Activated T-cell treated with anti-CD3 and anti-CD28 coated beads, Interleukin-2, amount 50 U/mL, for 48 hours (primary cell): ENCODE measurements around the gene MYBPC2.
"Not testable (repeated sequence)": the region's sequence is repeated elsewhere in the genome, so short reads cannot be mapped to it uniquely, and the experiment has no call there.

Experiments used
- DNase-seq, 2 experiments: peaks; one replicate each; pipeline ENCODE4 v3.0.0-alpha.2; 2020

Gene MYBPC2

GRCh38 chr19:50432221-50433028, at the start of gene MYBPC2:
Gene MYBPC2 (plus strand): TSS chr19:50432892. CDS start chr19:50432954, 62 bp downstream.
- no peak for DNase-seq

- no peak for DNase-seq
Measured at GRCh38 chr19:50383001-50383851, 49.5 kb upstream of the MYBPC2 start.

- peak; percentile 99 for DNase-seq
Measured at GRCh38 chr19:50383852-50384684, 48.6 kb upstream of the MYBPC2 start, which contains the start of gene POLD1. Gene POLD1 (plus strand): TSS chr19:50384347. CDS start chr19:50398852, 14,505 bp downstream.

DNA sequence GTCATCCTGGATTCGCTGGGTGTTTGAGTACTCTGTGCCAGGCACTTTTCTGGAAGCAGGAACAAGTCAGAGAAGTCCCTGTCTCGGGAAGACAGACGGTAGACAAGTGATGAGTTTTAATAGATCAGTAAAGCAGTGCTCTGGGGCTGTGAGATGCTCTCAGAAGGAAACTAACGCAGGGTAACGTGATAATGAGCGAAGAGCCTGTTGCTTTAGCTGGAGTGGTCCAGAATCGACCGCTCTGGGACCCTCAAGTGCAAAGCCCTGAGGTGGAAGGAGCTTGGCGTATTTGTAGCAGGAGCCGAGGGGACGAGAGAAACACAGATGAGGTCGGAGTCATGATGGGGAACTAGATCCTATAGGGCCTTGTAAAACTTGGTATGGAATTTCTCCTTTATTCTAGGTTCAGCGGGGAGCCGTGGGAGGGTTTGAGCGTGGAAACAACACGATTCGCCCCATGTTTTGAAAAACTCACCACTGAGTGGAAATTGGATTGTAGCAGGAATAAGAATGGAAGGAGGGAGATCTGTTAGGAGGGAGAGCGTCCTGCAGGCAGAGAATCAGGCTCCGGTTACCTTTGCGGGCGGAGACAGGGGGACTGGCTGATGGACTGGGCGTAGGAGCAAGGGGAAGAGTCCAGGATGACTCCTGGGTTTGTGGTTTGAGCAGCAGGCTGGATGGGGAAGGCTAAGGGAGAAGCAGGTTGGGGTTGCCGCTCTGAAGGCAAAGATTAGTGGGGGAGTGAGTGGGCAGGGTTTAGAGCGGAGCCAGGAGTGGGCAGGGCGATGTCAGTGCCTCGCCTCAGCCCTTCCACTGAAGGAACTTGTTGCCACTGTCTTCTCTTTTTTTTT, 47.8 kb upstream of the MYBPC2 start:
- no peak for DNase-seq

DNA sequence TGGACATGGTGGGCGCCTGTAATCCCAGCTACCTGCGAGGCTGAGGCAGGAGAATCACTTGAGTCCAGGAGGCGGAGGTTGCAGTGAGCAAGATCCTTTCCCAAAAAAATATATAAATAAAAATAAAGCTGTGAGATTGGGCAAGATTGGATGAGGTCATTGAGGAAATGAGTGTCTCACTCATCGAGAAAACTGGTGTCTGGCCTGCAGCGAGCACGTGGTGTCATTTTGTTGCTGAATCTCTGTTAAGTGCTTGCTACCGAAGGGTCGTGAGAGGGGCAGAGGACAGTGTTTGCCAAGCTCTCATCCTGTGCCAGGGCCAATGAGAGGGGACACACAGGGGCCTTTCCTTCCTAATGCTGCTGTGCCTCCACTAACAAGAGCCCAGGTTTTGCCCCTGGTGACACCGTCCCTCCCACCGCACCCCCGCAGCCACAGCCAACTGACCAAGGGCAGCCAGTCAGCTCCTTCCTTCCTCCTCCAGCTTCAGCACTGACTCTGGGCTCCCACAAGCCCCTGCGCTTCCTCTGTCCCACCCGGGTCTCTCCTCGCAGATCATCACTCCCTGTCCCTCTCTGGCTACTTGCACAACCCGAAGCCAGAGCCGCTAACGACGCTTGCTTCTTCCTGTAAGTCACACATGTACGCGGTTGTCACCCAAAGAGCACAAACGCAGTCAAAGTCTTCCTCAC, 45.4 kb upstream of the MYBPC2 start:
- no peak for DNase-seq

GRCh38 chr19:50387868-50388245, 44.8 kb upstream of the MYBPC2 start:
- DNase-seq = no peak

GRCh38 chr19:50390295-50390694, 42.4 kb upstream of the MYBPC2 start:
- not testable (repeated sequence) for DNase-seq

GRCh38 chr19:50390952-50391351, 41.7 kb upstream of the MYBPC2 start:
- not testable (repeated sequence) for DNase-seq

DNA sequence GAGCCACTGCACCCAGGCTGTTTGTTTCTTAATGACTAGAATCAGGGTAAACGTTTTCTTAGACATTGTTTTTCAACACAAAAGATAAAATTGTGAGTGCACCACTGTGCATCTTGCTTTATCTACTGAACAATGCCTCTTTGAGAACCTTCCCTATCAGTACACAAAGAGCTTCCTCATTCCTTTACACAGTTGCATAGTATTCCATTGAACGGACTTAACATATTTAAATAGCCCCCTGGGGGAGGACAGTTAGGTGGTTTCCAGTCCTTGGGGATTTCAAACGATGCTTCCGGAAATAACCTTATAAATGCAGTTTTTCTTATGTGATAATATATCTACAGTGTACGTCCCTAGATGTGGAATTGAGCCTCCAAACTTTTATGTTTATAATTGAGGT, 39.9 kb upstream of the MYBPC2 start:
- DNase-seq = no peak

- DNase-seq = no peak
Measured at GRCh38 chr19:50393589-50393988, 39.1 kb upstream of the MYBPC2 start.

- no peak for DNase-seq
Measured at GRCh38 chr19:50394017-50394416, 38.7 kb upstream of the MYBPC2 start.

DNA sequence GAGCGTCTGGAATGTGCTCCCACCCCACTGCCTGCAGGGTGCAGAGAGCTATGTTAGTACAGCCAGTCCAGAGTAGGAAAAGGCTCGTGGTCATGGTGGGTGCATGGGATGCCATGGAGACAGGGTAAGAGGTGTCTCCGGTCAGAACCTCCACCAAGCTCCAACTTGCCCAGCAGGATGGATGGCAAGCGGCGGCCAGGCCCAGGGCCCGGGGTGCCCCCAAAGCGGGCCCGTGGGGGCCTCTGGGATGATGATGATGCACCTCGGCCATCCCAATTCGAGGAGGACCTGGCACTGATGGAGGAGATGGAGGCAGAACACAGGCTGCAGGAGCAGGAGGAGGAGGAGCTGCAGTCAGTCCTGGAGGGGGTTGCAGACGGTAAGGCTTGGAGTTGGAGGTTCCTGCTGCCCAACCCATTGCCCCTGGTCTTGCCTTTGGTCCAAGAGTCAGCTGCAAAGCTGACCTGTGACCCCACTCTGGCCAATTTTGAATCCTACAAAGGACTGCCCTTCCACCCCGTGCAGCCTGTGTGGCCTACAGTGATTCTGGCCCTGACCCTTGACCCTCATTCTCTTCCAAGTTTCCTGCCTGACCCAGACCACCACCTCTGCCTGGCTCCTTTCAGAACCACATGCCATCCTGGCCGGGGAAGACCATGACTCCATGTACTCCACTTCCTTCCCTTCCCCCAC, 33.9 kb upstream of the MYBPC2 start:
- DNase-seq = no peak

- no peak for DNase-seq
Measured at GRCh38 chr19:50399368-50399745, 33.3 kb upstream of the MYBPC2 start.

DNA sequence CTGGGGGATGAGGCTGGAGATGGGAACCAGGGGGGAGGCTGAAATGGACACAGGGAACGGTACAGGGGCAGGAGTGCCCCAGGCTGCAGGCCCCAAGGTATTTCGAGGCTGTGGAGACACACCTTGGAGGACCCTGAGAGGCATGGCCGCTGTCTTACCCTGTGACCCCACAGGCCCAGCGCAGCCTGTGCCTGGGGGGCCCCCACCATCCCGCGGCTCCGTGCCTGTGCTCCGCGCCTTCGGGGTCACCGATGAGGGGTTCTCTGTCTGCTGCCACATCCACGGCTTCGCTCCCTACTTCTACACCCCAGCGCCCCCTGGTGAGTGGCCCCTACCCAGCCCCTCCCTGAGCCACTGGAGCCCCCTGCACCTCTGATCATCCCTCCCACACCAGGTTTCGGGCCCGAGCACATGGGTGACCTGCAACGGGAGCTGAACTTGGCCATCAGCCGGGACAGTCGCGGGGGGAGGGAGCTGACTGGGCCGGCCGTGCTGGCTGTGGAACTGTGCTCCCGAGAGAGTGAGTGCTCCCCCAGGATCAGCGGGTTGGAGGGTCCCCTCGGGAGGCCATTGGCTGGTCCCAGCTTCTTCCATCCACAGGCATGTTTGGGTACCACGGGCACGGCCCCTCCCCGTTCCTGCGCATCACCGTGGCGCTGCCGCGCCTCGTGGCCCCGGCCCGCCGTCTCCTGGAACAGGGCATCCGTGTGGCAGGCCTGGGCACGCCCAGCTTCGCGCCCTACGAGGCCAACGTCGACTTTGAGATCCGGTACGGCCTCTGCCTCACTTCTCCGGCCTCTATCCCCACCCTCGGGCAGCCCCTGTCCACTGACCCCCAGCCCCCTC, 30.9 kb upstream of the MYBPC2 start:
- no peak for DNase-seq

DNA sequence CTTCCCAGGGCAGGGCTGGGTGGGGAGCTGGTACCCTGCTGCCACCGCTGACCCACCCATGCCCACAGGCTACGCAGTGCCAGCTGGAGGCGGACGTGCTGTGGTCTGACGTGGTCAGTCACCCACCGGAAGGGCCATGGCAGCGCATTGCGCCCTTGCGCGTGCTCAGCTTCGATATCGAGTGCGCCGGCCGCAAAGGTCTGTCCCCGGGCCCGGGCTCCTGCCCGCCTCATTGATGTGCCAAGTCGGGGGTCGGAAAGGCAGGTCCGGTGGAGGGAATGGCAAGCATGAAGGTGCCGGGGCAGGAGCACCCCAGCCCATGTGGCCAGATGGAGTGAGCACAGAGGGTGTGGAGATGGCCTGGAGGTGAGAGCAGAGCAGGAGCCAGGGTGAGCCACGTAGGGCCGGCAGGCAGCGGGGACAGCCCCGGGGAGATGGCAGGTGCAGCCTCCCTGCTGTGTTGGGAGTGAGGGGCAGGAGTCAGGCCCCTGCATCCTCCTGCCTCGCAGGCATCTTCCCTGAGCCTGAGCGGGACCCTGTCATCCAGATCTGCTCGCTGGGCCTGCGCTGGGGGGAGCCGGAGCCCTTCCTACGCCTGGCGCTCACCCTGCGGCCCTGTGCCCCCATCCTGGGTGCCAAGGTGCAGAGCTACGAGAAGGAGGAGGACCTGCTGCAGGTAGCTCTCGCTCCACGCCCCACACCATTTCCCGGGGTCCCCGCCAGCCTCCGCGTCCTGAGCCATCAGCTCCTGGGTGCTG, 30.0 kb upstream of the MYBPC2 start:
- no peak for DNase-seq

- no peak for DNase-seq
Measured at GRCh38 chr19:50406156-50406820, 26.4 kb upstream of the MYBPC2 start.

GRCh38 chr19:50406829-50407228, 25.9 kb upstream of the MYBPC2 start:
- no peak for DNase-seq

GRCh38 chr19:50409347-50409746, 23.3 kb upstream of the MYBPC2 start:
- no peak for DNase-seq
